ENCODE data around the gene EHMT1.

DNA sequence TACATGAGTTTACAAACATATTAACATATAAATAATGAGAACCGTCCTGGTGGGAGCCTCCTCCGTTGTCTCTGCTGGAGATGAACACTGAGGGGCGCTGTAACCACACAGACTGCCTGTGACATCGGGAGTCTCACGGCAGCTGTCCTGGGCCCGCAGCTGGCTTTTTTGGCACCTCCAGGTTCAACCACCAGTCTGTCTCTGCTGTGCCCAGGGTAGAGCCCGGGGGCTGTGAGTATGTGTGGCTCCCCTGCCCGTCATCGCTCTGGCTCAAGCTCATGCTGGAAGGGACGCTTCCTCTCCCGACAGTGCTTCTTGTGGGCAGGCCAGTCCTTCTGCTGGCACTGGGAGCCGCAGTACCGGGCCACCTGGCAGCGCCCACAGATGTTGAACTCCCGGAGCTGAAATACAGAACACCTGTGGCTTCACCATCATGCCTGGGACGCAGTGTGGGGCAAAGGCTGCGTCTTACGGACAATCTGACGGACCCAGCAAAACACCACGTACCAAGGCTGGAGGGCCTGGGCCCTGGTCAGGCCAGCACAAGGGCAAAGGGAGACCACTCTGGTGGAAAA is 36.4 kb upstream of the EHMT1 start:
- TF ChIP-seq EZH2 (IDR thresholded peaks at IDR 0.05; ENCODE audit: borderline replicate concordance) (no peak), EZH2phosphoT487 (IDR thresholded peaks at IDR 0.05; ENCODE audit: low read depth, severe bottlenecking, unreplicated experiment) (no peak)
- TF ChIP-seq, protein P1, sequence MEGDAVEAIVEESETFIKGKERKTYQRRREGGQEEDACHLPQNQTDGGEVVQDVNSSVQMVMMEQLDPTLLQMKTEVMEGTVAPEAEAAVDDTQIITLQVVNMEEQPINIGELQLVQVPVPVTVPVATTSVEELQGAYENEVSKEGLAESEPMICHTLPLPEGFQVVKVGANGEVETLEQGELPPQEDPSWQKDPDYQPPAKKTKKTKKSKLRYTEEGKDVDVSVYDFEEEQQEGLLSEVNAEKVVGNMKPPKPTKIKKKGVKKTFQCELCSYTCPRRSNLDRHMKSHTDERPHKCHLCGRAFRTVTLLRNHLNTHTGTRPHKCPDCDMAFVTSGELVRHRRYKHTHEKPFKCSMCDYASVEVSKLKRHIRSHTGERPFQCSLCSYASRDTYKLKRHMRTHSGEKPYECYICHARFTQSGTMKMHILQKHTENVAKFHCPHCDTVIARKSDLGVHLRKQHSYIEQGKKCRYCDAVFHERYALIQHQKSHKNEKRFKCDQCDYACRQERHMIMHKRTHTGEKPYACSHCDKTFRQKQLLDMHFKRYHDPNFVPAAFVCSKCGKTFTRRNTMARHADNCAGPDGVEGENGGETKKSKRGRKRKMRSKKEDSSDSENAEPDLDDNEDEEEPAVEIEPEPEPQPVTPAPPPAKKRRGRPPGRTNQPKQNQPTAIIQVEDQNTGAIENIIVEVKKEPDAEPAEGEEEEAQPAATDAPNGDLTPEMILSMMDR (IDR thresholded peaks at IDR 0.05; ENCODE audit: poor library complexity) = peak; percentile 29
